Placental pericyte (primary cell): ENCODE data around the gene UPK2. TPM values are rescaled to one million over a fixed set of nuclear protein-coding genes. Genes with fewer than 3 reads are reported as not detected.

Experiments used
- small RNA-seq: library from RNA; depleted of rRNA; stranded (forward); fragments of <200 nt; gene quantifications from one replicate; pipeline ENCODE3, GENCODE V24; 2012; ENCODE audit warnings: low replicate concordance
- total RNA-seq: library from RNA; depleted of rRNA; stranded (reverse); fragments of >200 nt; gene quantifications from 2 replicates; pipeline ENCODE4 v1.2.3, GENCODE V29; 2012

Gene UPK2
- not detected in 2 replicates for total RNA-seq

GRCh38 chr11:118956094-118956846 is at the start of gene UPK2:
UPK2 (plus strand) TSS chr11:118956298; CDS start chr11:118956351, 53 bp downstream.

GRCh38 chr11:118971646-118972045 is 15.5 kb downstream of the UPK2 start, which contains the start of gene FOXR1:
FOXR1 (plus strand) TSS chr11:118971761; CDS start chr11:118971932, 171 bp downstream.

GRCh38 chr11:118997627-118998387 is 41.7 kb downstream of the UPK2 start, which contains the start of gene CENATAC:
CENATAC (plus strand) TSS chr11:118998138; CDS start chr11:118998198, 60 bp downstream.

Small RNA genes within 50 kb of the gene (small RNA-seq; reads per million reads assigned to genes)
- not detected for gene AP003392.2
- gene MIR4492 = not detected
- not detected for gene RF00017
- gene RF00019 = not detected
- not detected for gene RN7SL688P

Other genes starting within 250 kb of the UPK2 start
- gene DDX6, start 165.1 kb upstream of the UPK2 start, total RNA-seq = 73.3 and 145 TPM in 2 replicates
- not detected in 2 replicates for gene CXCR5, start 72.4 kb upstream of the UPK2 start, total RNA-seq
- gene BCL9L, start 30.4 kb upstream of the UPK2 start, total RNA-seq = 29.2 and 30.4 TPM in 2 replicates
- gene FOXR1, start 15.5 kb downstream of the UPK2 start, total RNA-seq = not detected in 2 replicates
- 16.2 and 30.6 TPM in 2 replicates for gene CENATAC, start 41.8 kb downstream of the UPK2 start, total RNA-seq
- gene RPS25, start 62.0 kb downstream of the UPK2 start, total RNA-seq = 388 and 1,071 TPM in 2 replicates
- gene TRAPPC4, start 62.5 kb downstream of the UPK2 start, total RNA-seq = 90.2 and 124 TPM in 2 replicates
- 11.8 and 14.7 TPM in 2 replicates for gene SLC37A4, start 74.6 kb downstream of the UPK2 start, total RNA-seq
- 179 and 1,291 TPM in 2 replicates for gene HYOU1, start 100.9 kb downstream of the UPK2 start, total RNA-seq
- gene VPS11, start 111.5 kb downstream of the UPK2 start, total RNA-seq = 32.1 and 45.1 TPM in 2 replicates
- 8.5 and 14.5 TPM in 2 replicates for gene HMBS, start 128.6 kb downstream of the UPK2 start, total RNA-seq
- 34.6 and 37.8 TPM in 2 replicates for gene DPAGT1, start 145.6 kb downstream of the UPK2 start, total RNA-seq
- gene C2CD2L, start 151.0 kb downstream of the UPK2 start, total RNA-seq = 10.3 and 11.8 TPM in 2 replicates
- 22.8 and 23.2 TPM in 2 replicates for gene HINFP, start 165.3 kb downstream of the UPK2 start, total RNA-seq
- 0.66 TPM in 1 of 2 replicates, not detected in the other for gene ABCG4, start 192.8 kb downstream of the UPK2 start, total RNA-seq
- 13.1 and 16.5 TPM in 2 replicates for gene NLRX1, start 212.4 kb downstream of the UPK2 start, total RNA-seq
- gene NHERF4, start 229.2 kb downstream of the UPK2 start, total RNA-seq = not detected in 2 replicates